Activated T-helper 2 cell treated with anti-CD3 and anti-CD28 coated beads, Interferon-gamma antibody, Interleukin-2, Interleukin-4, amounts not matched to agents 10 μg/mL and 5 μg/mL and 100 μg/mL, durations not matched to agents 14 hours and 24 hours and 36 hours (primary cell): ENCODE data around the gene KDM5A. TPM values are rescaled to one million over a fixed set of nuclear protein-coding genes. Genes with fewer than 3 reads are reported as not detected.
"Not testable (repeated sequence)": the region's sequence is repeated elsewhere in the genome, so short reads cannot be mapped to it uniquely, and the experiment has no call there.

Experiments used
- DNase-seq: peaks from one replicate; pipeline ENCODE4 v3.0.0; 2021; ENCODE audit warnings: low spot score
- H3K27ac Mint-ChIP-seq: one replicate; pipeline ENCODE4 v1.8.0; 2021; ENCODE audit warnings: mixed read lengths
- H3K27me3 Mint-ChIP-seq: one replicate; pipeline ENCODE4 v1.8.0; 2021; ENCODE audit warnings: low read depth, mixed read lengths
- H3K36me3 Mint-ChIP-seq: one replicate; pipeline ENCODE4 v1.8.0; 2021; ENCODE audit warnings: low read depth, mixed read lengths
- H3K4me1 Mint-ChIP-seq: one replicate; pipeline ENCODE4 v1.8.0; 2021; ENCODE audit warnings: low read depth, mixed read lengths
- H3K4me3 Mint-ChIP-seq: one replicate; pipeline ENCODE4 v1.8.0; 2021; ENCODE audit warnings: low read depth, mild to moderate bottlenecking, moderate library complexity, mixed read lengths
- H3K9me3 Mint-ChIP-seq: one replicate; pipeline ENCODE4 v1.8.0; 2021; ENCODE audit warnings: mixed read lengths
- intact Hi-C: fragments of 100-400 bp; cut with micrococcal nuclease; formaldehyde crosslinking; loops from one replicate; pipeline ENCODE4 v1.15.1; 2023
- total RNA-seq: library from RNA; stranded (reverse); gene quantifications from 2 replicates; pipeline ENCODE4 v1.2.3, GENCODE V29; 2022

KDM5A gene
- total RNA-seq, 1 donor from 2014 or later, result 76.4 TPM

- no peak for DNase-seq
- no peak overlapping the region for H3K27ac Mint-ChIP-seq
- no peaks in the 10 kb centered on the region for H3K36me3 Mint-ChIP-seq
- H3K27me3 Mint-ChIP-seq, result peaks cover 3% of the 10 kb centered on the region
- peaks cover 1% of the 10 kb centered on the region for H3K4me1 Mint-ChIP-seq
- peaks cover 6% of the 10 kb centered on the region for H3K9me3 Mint-ChIP-seq
- intact Hi-C loops, result no loop called here
- H3K4me3 Mint-ChIP-seq, result no peak overlapping the region
These were observed 147.9 kb downstream of the KDM5A start for GRCh38 chr12:241266-241665.

- no peak overlapping the region for H3K27ac Mint-ChIP-seq
- no peak overlapping the region for H3K4me3 Mint-ChIP-seq
- H3K36me3 Mint-ChIP-seq, result no peaks in the 10 kb centered on the region
- H3K4me1 Mint-ChIP-seq, result peaks cover 1% of the 10 kb centered on the region
- intact Hi-C loops, result no loop called here
- DNase-seq, result no peak
- H3K9me3 Mint-ChIP-seq, result peaks cover 10% of the 10 kb centered on the region
- peaks cover 3% of the 10 kb centered on the region for H3K27me3 Mint-ChIP-seq
These were observed 148.6 kb downstream of the KDM5A start for GRCh38 chr12:240566-240965.

GRCh38 chr12:238736-239398 is 150.3 kb downstream of the KDM5A start:
- intact Hi-C loops, result no loop called here
- Mint-ChIP-seq H3K27me3 (peaks cover 1% of the 10 kb centered on the region), H3K36me3 (no peaks in the 10 kb centered on the region), H3K4me3 (no peak overlapping the region), H3K9me3 (peaks cover 10% of the 10 kb centered on the region), H3K4me1 (peaks cover 1% of the 10 kb centered on the region), H3K27ac (no peak overlapping the region)
- DNase-seq, result no peak

- Mint-ChIP-seq H3K27me3 (no peaks in the 10 kb centered on the region), H3K27ac (no peak overlapping the region), H3K4me1 (no peaks in the 10 kb centered on the region), H3K36me3 (no peaks in the 10 kb centered on the region), H3K4me3 (no peak overlapping the region), H3K9me3 (peaks cover 10% of the 10 kb centered on the region)
- intact Hi-C loops, result no loop called here
- no peak for DNase-seq
These were observed 151.0 kb downstream of the KDM5A start for GRCh38 chr12:238116-238515.

GRCh38 chr12:237026-237815 is 151.9 kb downstream of the KDM5A start:
- Mint-ChIP-seq H3K4me1 (no peaks in the 10 kb centered on the region), H3K36me3 (no peaks in the 10 kb centered on the region), H3K9me3 (peaks cover 10% of the 10 kb centered on the region), H3K27me3 (no peaks in the 10 kb centered on the region), H3K4me3 (no peak overlapping the region), H3K27ac (no peak overlapping the region)
- no peak for DNase-seq
- intact Hi-C loops, result no loop called here

- no peaks in the 10 kb centered on the region for H3K4me1 Mint-ChIP-seq
- H3K9me3 Mint-ChIP-seq, result peaks cover 10% of the 10 kb centered on the region
- intact Hi-C loops, result no loop called here
- no peak for DNase-seq
- no peaks in the 10 kb centered on the region for H3K27me3 Mint-ChIP-seq
- no peak overlapping the region for H3K27ac Mint-ChIP-seq
- no peak overlapping the region for H3K4me3 Mint-ChIP-seq
- no peaks in the 10 kb centered on the region for H3K36me3 Mint-ChIP-seq
These were observed 152.7 kb downstream of the KDM5A start for GRCh38 chr12:236445-236844.

- H3K4me1 Mint-ChIP-seq, H3K4me3 Mint-ChIP-seq, H3K27me3 Mint-ChIP-seq, intact Hi-C loops, H3K36me3 Mint-ChIP-seq, DNase-seq, H3K27ac Mint-ChIP-seq: not testable (repeated sequence)
- peaks cover 10% of the 10 kb centered on the region for H3K9me3 Mint-ChIP-seq
These were observed 153.2 kb downstream of the KDM5A start for GRCh38 chr12:235967-236366.

GRCh38 chr12:234891-235415 is 154.2 kb downstream of the KDM5A start:
- Mint-ChIP-seq H3K27me3 (no peaks in the 10 kb centered on the region), H3K27ac (no peak overlapping the region), H3K4me1 (no peaks in the 10 kb centered on the region), H3K9me3 (peaks cover 10% of the 10 kb centered on the region), H3K36me3 (no peaks in the 10 kb centered on the region), H3K4me3 (no peak overlapping the region)
- DNase-seq, result no peak
- intact Hi-C loops, result no loop called here

- Mint-ChIP-seq H3K27ac (no peak overlapping the region), H3K9me3 (peaks cover 10% of the 10 kb centered on the region), H3K27me3 (no peaks in the 10 kb centered on the region), H3K4me3 (no peak overlapping the region), H3K4me1 (no peaks in the 10 kb centered on the region), H3K36me3 (no peaks in the 10 kb centered on the region)
- DNase-seq, result no peak
- intact Hi-C loops, result no loop called here
These were observed 155.1 kb downstream of the KDM5A start for GRCh38 chr12:234019-234418.

- Mint-ChIP-seq H3K4me1 (no peaks in the 10 kb centered on the region), H3K36me3 (no peaks in the 10 kb centered on the region), H3K9me3 (peaks cover 10% of the 10 kb centered on the region), H3K27ac (no peak overlapping the region), H3K27me3 (no peaks in the 10 kb centered on the region), H3K4me3 (no peak overlapping the region)
- intact Hi-C loops, result no loop called here
- DNase-seq, result no peak
These were observed 155.5 kb downstream of the KDM5A start for GRCh38 chr12:233615-233968.

GRCh38 chr12:232731-233614 is 156.1 kb downstream of the KDM5A start:
- no peak overlapping the region for H3K4me3 Mint-ChIP-seq
- no peaks in the 10 kb centered on the region for H3K36me3 Mint-ChIP-seq
- no peaks in the 10 kb centered on the region for H3K4me1 Mint-ChIP-seq
- intact Hi-C loops, result no loop called here
- no peak for DNase-seq
- H3K27ac Mint-ChIP-seq, result no peak overlapping the region
- no peaks in the 10 kb centered on the region for H3K27me3 Mint-ChIP-seq
- peaks cover 10% of the 10 kb centered on the region for H3K9me3 Mint-ChIP-seq

GRCh38 chr12:230925-231671 is 158.0 kb downstream of the KDM5A start:
- peaks cover 1% of the 10 kb centered on the region for H3K27me3 Mint-ChIP-seq
- no peak overlapping the region for H3K4me3 Mint-ChIP-seq
- H3K27ac Mint-ChIP-seq, result no peak overlapping the region
- DNase-seq, result no peak
- H3K9me3 Mint-ChIP-seq, result peaks cover 3% of the 10 kb centered on the region
- intact Hi-C loops, result no loop called here
- no peaks in the 10 kb centered on the region for H3K36me3 Mint-ChIP-seq
- no peaks in the 10 kb centered on the region for H3K4me1 Mint-ChIP-seq
